ENCODE measurements around the gene TCF7L1.

TCF7L1 gene

DNA sequence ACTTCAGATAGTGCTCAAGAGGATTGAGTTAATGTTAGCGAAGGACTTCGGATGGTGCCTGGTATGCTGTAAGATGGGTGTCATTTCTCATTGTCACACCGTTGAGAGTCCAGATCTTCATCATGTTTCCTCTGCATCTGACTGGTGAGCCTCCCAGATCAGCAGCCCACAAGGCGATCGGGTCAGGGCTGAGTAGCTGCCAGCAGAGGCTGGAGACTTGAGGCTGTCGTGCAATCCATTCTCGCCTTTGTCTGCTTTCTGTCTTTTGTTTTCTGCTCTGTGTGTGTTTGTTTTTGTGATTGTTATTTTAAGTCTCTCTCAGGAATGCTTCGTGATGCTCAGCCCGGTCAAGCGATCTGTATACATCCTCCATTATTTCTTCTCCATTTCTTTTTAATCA is 98.8 kb downstream of the TCF7L1 start:
- DNase-seq = no peak

GRCh38 chr2:85234868-85235267 is 101.7 kb downstream of the TCF7L1 start:
- DNase-seq = no peak

DNA sequence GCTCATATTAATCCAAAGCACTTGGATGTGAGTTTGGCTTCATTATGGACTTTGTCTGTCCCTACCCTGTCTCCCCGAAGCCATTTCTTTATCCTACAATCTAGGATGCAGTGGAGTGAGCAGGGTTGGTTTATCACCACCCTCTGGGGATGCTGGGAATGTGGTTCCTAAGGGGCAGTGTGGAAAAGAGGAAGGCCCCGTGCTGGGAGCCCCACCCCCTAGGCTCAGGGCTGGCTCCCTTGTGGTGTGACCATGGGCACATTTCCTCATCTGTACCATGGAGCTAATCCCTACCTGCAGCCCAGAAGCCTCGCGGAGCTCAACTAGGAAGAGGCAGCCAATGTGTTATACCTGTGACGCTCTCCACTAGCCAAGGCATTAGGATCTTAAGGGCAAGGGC is 102.1 kb downstream of the TCF7L1 start:
- DNase-seq = no peak

DNA sequence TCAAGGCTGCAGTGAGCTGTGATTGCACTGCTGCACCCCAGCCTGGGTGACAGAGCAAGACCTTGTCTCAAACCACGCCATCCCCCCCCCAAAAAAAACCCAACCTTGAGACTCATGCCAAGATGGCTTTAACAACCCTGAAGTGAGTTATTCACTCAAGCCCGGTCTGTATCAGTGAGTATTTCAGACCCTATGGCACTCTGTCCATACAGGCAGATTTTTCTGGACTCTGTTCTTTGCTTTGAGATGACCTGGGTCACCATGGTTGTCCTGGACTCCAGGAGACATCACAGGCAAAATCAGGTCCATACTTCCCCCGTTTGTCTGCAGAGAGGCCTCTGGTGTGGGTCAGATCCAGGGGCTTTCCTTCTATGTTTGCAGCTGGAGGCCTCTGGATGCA is 102.9 kb downstream of the TCF7L1 start:
- DNase-seq = no peak

DNA sequence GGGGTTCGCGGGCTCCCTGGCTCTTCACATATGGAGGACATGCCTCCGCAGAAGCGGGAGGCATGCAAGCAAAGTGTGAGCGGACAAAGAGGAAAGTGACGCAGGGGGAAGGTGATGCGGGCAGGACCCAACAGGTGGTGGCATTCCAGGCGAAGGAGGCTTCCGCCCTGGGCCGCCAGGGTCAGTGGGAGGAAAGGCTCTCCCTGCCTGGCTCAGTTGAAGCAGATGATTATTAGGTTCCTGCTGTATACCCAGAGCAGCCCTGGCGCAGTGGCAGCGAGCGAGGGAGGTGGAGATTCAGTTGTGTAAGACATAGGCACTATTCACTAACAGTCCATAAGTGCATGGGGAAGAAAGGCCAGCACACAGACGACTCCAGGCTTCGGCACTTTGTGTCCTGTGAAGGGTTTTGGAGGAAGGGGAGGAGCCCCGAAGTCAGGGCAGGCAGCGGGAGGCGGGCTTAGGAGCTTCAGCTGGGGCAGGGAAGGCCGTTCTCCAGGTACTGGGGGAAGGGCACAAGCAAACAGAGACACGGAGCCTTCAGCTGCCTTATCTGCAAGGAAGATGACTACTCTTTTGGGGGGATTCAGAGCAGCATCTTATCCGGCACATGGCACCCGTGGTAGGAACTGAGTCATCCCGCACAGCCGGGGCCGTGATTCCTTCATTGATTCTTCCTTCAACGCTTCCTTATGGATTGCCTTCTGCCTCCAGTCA is 104.8 kb downstream of the TCF7L1 start:
- DNase-seq = no peak

DNA sequence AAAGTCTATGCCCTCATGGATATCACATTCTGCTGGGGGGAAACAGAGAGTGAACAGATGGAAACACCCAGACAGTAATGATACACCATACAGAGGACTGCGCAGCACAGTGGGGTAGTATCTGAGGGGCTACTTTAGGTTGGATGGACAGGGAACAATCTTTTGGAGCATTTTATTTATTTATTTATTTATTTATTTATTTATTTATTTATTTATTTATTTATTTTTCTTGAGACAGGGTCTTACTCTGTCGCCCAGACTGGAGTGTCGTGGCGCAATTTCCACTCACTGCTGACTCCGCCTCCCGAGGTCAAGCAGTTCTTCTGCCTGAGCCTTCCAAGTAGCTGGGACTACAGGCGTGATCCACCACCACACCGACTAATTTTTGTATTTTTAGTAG is 105.4 kb downstream of the TCF7L1 start:
- DNase-seq = no peak

DNA sequence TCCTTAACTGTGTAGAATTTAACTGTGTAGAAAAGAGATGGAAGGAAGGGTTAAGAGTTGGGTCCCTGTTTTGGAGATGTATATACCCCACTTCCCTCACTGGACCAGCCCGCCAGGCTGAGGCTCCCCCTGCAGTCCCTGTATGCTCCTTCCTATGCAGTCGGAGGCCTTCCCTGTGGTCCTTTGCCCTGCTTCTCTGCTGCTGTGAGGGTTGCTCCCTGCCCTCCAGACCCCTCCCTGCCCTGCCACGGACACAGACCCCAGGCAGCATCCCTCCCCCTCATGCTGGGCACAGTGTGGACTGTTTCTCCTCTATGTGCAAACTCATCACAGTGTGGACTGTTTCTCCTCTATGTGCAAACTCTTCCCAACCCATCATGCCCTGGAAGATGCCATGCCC is 105.9 kb downstream of the TCF7L1 start:
- DNase-seq = no peak

DNA sequence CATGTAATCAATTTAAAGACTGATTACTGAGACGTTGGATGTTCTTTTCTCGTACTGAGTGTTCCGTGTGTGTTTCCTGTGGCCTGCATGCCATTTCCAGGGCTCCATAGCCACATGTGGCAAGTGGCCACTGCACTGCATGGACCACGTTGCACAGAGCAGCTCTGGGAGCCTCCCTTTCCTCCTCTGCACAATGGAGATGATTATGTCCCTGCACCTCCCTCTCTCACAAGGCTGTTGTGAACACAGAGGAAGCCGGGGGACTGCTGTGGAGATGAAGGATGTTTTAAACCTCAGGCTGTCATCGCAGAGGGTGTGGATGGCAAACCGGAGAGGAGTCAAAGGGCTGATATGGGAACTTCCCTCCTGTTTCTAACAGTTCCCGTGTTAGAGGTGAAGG is 106.9 kb downstream of the TCF7L1 start:
- DNase-seq = no peak

DNA sequence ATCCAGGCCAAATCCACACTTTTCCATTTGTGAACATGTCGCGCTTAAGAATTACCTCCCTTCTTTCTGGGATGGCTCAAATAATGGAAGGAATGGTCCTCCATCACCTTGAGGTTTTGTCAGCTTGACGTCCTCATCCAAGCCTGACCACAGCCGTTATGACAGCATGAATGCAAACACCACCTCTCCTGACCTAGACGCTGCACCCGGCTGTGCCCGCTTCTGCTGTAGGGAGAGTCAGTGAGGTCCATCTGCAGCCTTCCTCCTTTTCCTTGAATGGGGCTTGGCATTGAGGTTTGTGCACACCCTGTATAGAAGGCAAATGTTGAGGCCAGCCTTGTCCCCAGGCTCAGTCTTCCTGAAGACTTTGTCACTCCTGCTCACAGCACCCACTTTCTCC is 109.1 kb downstream of the TCF7L1 start:
- DNase-seq = no peak

- DNase-seq = no peak
Observed at GRCh38 chr2:85243101-85244072, 110.2 kb downstream of the TCF7L1 start.

DNA sequence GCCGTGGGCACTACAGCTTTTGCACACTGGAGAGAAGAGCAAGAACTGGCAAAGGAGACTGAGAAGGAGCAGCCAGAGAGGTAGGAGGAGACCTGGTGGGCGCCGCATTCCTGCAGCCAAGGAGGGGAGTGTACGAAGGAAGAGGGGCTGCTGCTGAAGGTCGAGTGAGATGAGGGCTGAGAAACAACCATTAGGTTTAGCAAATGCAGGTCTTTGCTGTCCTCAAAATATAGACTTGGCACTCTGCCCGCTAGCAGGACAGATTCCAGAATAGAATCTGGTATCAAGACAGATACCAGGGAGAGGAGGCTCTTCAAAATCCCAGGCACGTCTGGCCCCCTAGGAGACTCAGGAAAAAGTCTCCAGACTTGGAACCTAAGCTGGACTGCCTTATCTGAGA is 111.6 kb downstream of the TCF7L1 start:
- DNase-seq = no peak

GRCh38 chr2:85245891-85246290 is 112.7 kb downstream of the TCF7L1 start:
- DNase-seq = no peak

DNA sequence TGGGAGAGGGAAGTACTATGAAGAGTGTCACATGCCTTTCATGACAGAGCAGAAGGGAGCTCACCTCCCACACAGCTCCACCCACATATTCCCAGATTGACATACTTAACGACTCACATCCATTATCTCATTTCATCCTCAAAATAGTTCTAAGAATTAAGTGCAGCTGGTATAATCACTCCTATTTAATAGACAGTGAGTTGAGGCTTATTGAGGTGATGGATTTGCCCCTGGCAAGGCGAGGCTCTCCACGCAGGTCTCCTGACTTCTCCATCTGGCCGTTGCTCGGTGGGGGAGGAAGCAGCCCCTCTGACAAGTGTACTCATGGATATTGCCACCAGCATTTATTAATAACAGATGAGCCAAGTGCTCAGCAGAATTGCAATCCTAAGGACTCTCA is 113.2 kb downstream of the TCF7L1 start:
- no peak for DNase-seq

- DNase-seq = no peak
Observed at GRCh38 chr2:85247610-85248009, 114.4 kb downstream of the TCF7L1 start.

- DNase-seq = no peak
Observed at GRCh38 chr2:85248773-85249509, 115.7 kb downstream of the TCF7L1 start.

DNA sequence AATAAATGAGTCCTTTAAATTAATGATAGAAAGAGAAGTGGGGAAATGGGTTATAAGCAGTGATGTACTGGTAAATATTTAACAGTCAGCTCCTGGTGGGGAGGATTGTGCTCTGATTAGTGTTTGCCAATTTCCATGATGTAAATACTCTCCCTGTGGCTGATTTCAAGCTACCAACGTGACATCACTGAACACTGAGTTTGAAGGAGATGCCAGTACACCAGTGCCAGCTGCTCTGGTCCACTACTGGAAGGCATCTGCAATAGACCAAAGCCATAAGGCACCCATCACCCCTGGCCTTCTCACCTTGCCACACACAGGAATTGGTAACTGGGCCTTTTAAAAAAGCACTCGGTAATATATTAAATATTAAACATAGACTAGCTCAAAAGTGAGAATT is 116.9 kb downstream of the TCF7L1 start:
- DNase-seq = no peak

GRCh38 chr2:85251070-85251616 is 118.0 kb downstream of the TCF7L1 start:
- DNase-seq = no peak

- DNase-seq = no peak
Observed at GRCh38 chr2:85253890-85254289, 120.7 kb downstream of the TCF7L1 start.

- DNase-seq = no peak
Observed at GRCh38 chr2:85254540-85255300, 121.5 kb downstream of the TCF7L1 start.

- DNase-seq = no peak
Observed at GRCh38 chr2:85255456-85255812, 122.2 kb downstream of the TCF7L1 start.

DNA sequence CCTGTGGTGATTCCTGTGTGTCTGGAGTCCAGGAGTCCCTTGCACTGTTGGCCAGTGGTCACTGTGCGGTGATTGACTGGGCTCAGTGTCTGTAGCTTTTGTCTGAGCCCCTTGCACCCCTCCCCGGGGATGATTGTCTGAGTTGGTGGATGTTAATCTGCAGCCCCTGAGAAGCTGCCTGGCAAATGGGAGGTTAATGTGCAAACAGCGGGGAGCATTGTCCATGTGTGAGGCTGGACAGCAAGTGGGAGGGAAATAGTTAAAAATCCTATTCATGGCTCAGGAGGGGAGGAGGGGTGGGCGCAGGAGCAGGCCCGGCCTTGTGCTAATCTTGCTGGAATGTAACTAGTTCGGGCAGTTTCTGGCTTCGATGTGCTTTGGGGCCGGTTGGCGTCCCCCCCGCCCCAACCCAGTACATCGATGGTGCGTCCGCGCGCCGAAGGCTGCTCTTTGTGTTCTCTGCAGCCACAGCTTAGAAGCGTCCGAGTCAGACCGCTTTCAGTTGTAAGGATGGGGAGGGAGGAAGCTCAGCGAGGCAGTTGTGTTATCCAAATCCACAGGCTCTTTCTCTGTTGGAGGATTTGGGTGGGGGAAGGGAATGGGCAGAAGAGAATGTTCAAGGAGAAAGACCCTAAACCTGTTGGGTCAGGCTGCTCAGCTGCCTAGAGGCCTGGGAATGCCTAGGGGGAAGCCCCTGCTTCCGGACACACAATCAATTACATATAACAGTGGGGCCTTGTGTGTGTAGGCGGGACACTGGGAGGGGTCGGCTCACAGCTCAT is 122.8 kb downstream of the TCF7L1 start:
- no peak for DNase-seq

Measured in GF-D8 (cell line).